Subcutaneous adipose tissue (tissue), 4 donors: ENCODE results near the gene PIAS4. TPM values are rescaled to one million over a fixed set of nuclear protein-coding genes. Genes with fewer than 3 reads are reported as not detected.

Experiments used
- total RNA-seq, 4 donors: library from RNA; depleted of rRNA; stranded (reverse); fragments of >200 nt; gene quantifications; one replicate each; pipeline ENCODE4 v1.1.0, GENCODE V29; 2016
- TF ChIP-seq, protein P1 (sequence below): fragments of 450-650 bp; IDR thresholded peaks from one replicate; pipeline ENCODE4 v1.5.1; 2016; ENCODE audit warnings: low read depth, mild to moderate bottlenecking, control low read depth, antibody characterized with exemption, moderate library complexity

Gene PIAS4
- total RNA-seq, 4 donors from 2014 or later: 7.7 to 50.4 (median 16.1) TPM

DNA sequence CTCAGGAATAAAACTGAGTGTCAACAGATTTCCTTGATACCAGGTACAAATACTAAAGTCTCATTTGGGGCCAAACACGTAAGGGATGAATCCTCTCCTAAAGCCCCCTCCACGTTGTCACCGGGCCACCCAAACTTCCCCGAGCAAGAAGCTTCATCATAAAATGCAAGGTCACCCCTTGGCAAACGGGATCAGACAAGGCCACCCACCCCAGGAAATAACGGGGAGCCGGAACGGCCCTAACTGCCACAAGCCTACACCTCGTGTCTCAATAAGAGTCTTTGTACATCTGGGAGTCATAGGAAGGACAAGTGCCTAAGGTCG is 23.0 kb upstream of the PIAS4 start:
- TF ChIP-seq, protein P1, sequence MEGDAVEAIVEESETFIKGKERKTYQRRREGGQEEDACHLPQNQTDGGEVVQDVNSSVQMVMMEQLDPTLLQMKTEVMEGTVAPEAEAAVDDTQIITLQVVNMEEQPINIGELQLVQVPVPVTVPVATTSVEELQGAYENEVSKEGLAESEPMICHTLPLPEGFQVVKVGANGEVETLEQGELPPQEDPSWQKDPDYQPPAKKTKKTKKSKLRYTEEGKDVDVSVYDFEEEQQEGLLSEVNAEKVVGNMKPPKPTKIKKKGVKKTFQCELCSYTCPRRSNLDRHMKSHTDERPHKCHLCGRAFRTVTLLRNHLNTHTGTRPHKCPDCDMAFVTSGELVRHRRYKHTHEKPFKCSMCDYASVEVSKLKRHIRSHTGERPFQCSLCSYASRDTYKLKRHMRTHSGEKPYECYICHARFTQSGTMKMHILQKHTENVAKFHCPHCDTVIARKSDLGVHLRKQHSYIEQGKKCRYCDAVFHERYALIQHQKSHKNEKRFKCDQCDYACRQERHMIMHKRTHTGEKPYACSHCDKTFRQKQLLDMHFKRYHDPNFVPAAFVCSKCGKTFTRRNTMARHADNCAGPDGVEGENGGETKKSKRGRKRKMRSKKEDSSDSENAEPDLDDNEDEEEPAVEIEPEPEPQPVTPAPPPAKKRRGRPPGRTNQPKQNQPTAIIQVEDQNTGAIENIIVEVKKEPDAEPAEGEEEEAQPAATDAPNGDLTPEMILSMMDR: no peak

DNA sequence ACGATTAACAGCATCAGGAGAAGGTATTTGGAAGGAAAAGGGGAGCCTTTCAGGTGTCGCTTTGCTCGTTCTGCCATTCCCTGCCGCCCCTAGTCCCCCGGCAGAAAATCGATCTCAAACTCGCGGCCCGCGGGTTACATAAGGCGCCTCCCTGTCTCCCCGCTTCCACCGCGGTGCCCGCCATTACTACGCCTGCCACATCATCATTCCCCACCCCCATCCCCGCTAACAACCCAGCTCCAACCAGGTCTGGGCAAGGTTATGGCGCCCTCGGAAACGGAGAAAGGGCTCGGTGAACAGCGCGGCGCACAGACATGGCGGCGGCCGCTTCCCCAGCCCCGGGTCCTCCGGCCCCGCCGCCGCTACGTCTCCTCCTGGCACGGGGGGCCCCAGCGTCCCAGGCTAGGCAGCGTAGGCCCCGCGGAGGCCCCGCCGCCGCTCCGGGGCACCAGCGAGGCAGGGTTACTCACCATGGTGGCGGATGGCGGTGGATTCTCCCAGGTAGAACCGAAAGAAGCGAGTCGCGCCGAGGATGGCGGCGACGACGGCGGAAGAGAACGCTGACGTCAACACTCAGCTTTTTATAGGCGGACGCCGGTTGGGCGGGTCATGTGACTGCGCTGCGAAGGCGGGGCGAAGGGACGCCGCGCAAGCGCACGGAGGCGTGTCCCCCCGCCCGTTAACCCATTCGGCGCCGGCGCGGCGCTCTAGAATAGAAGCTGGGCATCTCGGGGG is 22.5 kb upstream of the PIAS4 start, which contains the start of gene EEF2:
EEF2 (minus strand) TSS at position 556 of the 735 bp plus-strand sequence; CDS start at position 473, 83 bp downstream.
- TF ChIP-seq, protein P1: no peak

DNA sequence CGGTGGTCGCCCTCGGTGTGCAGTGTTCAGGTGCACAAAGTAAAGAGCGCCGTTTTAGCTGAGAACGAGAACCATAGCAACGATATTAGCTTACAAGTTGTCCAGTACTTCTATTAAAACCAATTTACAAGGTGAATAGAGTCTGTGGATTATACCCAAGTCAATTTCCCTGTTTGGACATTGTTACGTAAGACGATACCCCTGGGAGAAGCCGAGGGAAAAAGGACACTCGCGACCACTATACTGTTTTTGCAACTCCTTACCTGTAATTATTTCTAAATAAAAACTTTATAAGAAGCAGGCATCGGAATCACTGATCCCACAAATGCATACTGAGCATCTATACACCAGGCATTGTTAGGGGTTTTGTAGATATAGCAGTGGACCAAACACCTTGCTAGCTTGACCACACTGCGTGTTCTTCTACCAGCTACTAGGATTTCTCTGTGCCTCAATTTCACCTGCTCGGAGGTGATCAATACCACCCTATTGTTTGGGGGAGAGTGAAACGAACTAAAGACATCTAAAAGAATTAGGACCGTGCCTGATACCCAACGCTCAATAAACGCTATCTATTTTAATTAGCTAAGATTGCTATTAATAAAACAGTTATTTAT is 21.8 kb upstream of the PIAS4 start:
- TF ChIP-seq, protein P1: no peak

DNA sequence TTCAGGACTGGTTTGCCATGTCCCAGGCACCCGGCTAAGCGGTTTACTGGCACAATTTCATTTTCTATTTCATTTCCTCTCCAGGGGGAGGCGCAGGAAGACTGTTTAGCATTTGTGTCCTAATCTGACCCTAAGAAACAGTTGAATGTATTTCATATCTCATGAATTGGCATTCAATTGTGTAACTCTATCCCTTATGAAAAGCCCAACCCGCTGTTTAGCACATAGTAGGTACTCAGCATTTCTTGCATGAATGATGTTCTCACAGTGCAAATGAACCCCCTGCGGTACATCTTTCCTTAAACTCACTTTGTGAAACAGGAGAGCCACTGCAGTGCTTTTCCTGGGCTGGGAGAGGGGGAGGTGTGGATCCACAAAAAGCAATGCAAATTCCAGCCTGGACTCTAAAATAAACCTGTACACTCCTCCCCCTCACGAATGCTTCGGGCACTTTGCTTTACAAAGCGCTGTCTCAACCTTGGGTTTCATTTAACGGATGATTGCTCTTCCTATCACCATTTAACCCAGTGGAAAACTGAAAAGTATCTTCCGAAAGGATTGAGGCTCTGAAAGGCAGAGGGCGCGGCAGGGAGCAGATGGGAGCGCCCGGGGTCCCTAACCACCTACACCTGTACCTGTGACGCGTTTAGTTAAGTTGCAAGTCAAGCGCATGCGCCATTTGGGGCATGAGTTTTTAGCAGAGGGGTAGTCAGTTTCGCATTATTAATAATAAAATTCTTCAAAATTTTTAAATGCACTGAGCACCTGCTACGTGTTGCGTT is 21.1 kb upstream of the PIAS4 start:
- TF ChIP-seq, protein P1: no peak

DNA sequence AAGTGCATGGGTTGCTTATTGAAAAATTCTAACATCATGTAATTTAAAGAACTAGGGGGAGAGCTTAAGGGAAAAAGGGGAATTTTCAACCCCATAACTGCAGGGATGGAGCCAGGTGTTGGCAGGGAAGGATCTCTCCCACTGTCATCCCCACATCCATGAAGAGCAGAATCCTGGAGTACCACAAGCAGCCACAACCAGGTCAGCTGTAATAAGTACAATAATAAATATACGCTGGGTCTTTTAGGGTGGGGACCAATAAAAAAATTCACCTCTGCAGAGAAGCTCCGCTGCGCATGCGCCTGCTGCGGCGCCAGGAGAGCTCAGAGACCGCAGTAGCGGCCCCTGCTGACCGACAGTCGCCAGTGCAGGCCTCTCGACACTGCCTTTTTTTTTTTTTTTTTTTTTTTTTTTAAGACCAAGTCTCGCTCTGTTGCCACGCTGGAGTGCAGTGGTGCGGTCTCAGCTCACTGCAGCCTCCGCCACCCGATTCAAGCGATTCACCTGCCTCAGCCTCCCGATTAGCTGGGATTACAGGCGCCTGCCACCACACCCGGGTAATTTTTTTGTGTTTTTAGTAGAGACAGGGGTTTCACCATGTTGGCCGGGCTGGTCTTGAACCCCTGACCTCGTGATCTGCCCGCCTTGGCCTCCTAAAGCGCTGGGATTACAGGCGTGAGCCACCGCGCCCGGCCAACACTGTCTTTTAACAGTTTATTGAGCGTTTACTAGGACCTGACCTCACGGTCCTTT is 19.7 kb upstream of the PIAS4 start:
- TF ChIP-seq, protein P1: no peak

DNA sequence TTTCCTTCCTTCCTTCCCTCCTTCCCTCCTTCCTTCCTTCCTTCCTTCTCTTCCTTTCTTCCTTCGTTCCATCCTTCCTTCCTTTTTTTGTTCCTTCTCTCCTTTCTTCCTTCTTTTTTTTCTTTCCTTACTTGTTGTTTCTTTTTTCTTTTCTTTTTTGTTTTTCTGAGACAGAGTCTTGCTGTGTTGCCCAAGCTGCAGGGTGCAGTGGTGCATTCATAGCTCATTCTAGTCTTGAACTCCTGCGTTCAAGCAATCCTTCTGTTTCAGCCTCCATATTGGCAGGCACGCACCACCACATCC is 16.8 kb upstream of the PIAS4 start:
- TF ChIP-seq, protein P1: no peak
